GM21390 (cell line): Measurements from ENCODE around the gene NET1.

Experiments
- ATAC-seq: cut with Tn5 transposase; IDR thresholded peaks from one replicate; pipeline ENCODE4 v1.9.1; 2021; ENCODE audit not compliant: unreplicated experiment

The NET1 gene

GRCh38 chr10:5442065-5442989 is 30.0 kb downstream of the NET1 start:
- no peak for ATAC-seq

GRCh38 chr10:5442990-5443370 is 30.6 kb downstream of the NET1 start:
- peak; percentile 29 for ATAC-seq

- peak; percentile 71 for ATAC-seq
Observed at GRCh38 chr10:5443429-5443828, 31.1 kb downstream of the NET1 start.

GRCh38 chr10:5445006-5445405 is 32.6 kb downstream of the NET1 start:
- no peak for ATAC-seq

- ATAC-seq, result peak; percentile 39
Observed at GRCh38 chr10:5446390-5446926, 34.1 kb downstream of the NET1 start.

- no peak for ATAC-seq
Observed at GRCh38 chr10:5447056-5447455, 34.7 kb downstream of the NET1 start.

GRCh38 chr10:5447611-5448071 is 35.3 kb downstream of the NET1 start:
- ATAC-seq, result peak; percentile 59

- no peak for ATAC-seq
Observed at GRCh38 chr10:5448333-5449001, 36.1 kb downstream of the NET1 start.

GRCh38 chr10:5449227-5449626 is 36.9 kb downstream of the NET1 start:
- no peak for ATAC-seq

GRCh38 chr10:5449823-5450222 is 37.5 kb downstream of the NET1 start:
- no peak for ATAC-seq

GRCh38 chr10:5450605-5451384 is 38.4 kb downstream of the NET1 start:
- ATAC-seq, result no peak

- no peak for ATAC-seq
Observed at GRCh38 chr10:5453749-5454489, 41.6 kb downstream of the NET1 start.

GRCh38 chr10:5456563-5456962 is 44.2 kb downstream of the NET1 start:
- ATAC-seq, result no peak

GRCh38 chr10:5457741-5458140 is 45.4 kb downstream of the NET1 start:
- ATAC-seq, result no peak

GRCh38 chr10:5458425-5458824 is 46.1 kb downstream of the NET1 start:
- ATAC-seq, result no peak

- no peak for ATAC-seq
Observed at GRCh38 chr10:5458949-5459747, 46.8 kb downstream of the NET1 start.

- no peak for ATAC-seq
Observed at GRCh38 chr10:5460468-5461202, 48.3 kb downstream of the NET1 start.

- ATAC-seq, result no peak
Observed at GRCh38 chr10:5461203-5461588, 48.8 kb downstream of the NET1 start.
